Endothelial cell of coronary artery (primary cell): ENCODE measurements around the gene SRI. TPM values are rescaled to one million over a fixed set of nuclear protein-coding genes. Genes with fewer than 3 reads are reported as not detected.

ENCODE experiments used
- total RNA-seq: library from RNA; depleted of rRNA; stranded (reverse); fragments of >200 nt; gene quantifications from 2 replicates; pipeline ENCODE4 v1.2.3, GENCODE V29; 2014

Gene SRI
- 143 and 152 TPM in 2 replicates for total RNA-seq

DNA sequence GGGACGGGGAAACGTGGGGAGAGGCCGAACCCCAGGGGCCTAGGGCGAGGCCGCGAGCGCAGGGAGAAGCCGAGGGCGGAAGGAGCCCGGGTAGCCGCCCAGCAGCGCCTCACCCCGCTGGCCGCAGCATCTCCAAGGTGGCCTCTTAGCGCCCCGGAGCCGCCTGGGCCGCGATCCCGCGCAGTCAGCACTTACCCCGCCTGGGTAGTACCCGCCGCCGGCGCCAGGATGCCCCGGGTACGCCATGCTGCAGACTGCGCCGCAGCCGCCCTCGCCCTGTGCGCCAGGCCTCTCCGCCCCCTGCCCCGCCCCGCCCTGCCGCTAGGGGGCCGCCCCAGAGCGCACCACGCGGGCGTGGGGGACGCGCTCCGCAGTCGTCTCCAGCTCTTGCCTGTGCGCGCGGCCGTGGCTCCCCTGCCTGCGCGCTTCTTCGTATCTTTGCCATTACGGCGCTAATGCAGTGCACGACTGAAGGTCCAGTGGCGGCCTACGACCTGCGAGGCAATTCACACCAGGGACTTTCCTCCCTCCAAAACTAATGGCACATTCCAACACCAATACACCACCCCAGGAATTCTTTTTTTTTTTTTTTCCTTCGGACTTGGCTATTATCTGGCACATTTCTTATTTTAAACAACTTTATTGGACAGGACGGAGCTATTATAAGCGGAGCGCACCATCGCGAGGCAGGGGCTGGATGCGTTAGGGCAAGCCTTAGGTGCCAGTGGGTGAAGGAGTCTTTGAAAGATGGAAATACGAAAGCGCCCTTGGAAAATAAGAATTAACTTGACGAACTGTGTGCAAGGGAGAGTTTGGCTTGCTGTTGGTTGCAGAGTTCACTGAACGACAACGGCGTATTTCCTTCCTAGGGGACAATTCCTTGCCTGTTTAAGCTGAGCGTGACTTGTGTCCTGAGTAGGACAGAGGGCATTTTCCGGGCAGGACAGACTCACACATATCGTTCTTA, at the start of gene SRI:
TSS of gene SRI (minus strand) at position 258 of the 967 bp plus-strand sequence. CDS start at position 246, 12 bp downstream.

Other genes with a start within 250 kb of the SRI start
- gene STEAP4, start 86.9 kb upstream of the SRI start, total RNA-seq: not detected in 2 replicates